Right lobe of liver (tissue), 6 donors: Measurements from ENCODE around the gene CRYBG1. TPM values are rescaled to one million over a fixed set of nuclear protein-coding genes. Genes with fewer than 3 reads are reported as not detected.

Experiments used
- ATAC-seq, 4 donors: fragments of 200-7000 bp; cut with Tn5 transposase; one replicate each; pipeline ENCODE4 v1.9.1; 2020; ENCODE audit warnings: mild to moderate bottlenecking in 4 of 4, moderate library complexity in 4 of 4
- DNase-seq, 3 donors: peaks; one replicate each; pipeline ENCODE4 v3.0.0-alpha.2; 2020
- H3K27ac ChIP-seq, 3 donors: fragments of 200-600 bp; one replicate each; pipeline ENCODE4 v1.8.0; 2022
- H3K27me3 ChIP-seq, 2 donors: fragments of 200-600 bp; one replicate each; pipeline ENCODE4 v1.8.0; 2022
- H3K36me3 ChIP-seq, 4 donors: fragments of 200-600 bp; sonication (generic) in 1 of 4; one replicate each; pipeline versions ENCODE4 v1.5.1 to v1.8.0; 2017 to 2022; ENCODE audit warnings: control low read depth in 1 of 4
- H3K4me1 ChIP-seq, 4 donors: fragments of 200-600 bp; sonication (generic) in 1 of 4; one replicate each; pipeline versions ENCODE4 v1.5.1 to v1.8.0; 2017 to 2022; ENCODE audit warnings: control low read depth in 1 of 4
- H3K4me3 ChIP-seq, 3 donors: fragments of 200-600 bp; one replicate each; pipeline ENCODE4 v1.8.0; 2022
- H3K9me3 ChIP-seq, 4 donors: fragments of 200-600 bp; sonication (generic) in 1 of 4; one replicate each; pipeline versions ENCODE4 v1.5.1 to v1.8.0; 2017 to 2022; ENCODE audit warnings: control low read depth in 1 of 4
- CTCF ChIP-seq, 4 donors: fragments of 200-600 bp in 3 of 4; fragments of 450-650 bp in 1 of 4; IDR thresholded peaks; one replicate each; pipeline versions ENCODE4 v1.5.1 to v1.8.0; 2016 to 2022; ENCODE audit warnings: antibody characterized with exemption in 4 of 4, mild to moderate bottlenecking in 2 of 4
- POLR2A ChIP-seq: fragments of 450-650 bp; IDR thresholded peaks from one replicate; pipeline ENCODE4 v1.6.1; 2017; ENCODE audit warnings: antibody characterized with exemption, mild to moderate bottlenecking
- WGBS: methylation state at CpG from one replicate; pipeline ENCODE4 v1.1.6; 2018; ENCODE audit warnings: low coverage, low lambda C conversion rate; ENCODE audit not compliant: insufficient coverage; ENCODE audit errors: missing lambda C conversion rate; 5-methylcytosine and 5-hydroxymethylcytosine counted together
- intact Hi-C, 2 donors: fragments of 100-400 bp; cut with DNase I; formaldehyde crosslinking; loops; one replicate each; pipeline versions ENCODE4 v1.11.2 to v1.14.1; 2022
- total RNA-seq, 6 experiments: library from RNA; depleted of rRNA in 2 of 6; stranded (reverse); fragments of >200 nt in 2 of 6; fragmentation: NEBNext Ultra II Directional in 3 of 6; extraction: Animal tissue kit (Norgen Biotek cat#: 25700) in 3 of 6; gene quantifications; one replicate each; pipeline versions ENCODE4 v1.1.0 to v1.2.4, GENCODE V29; 2016 to 2023
- donor health status: DM: no; HTN: yes; CAD: no.
- donor health status: DM: no; HTN: no; CAD: no.
- donor health status: DM: no; HTN: no; CAD: no.
- donor health status: DM: no; HTN: yes; CAD: no.
- donor health status: DM: no; HTN: yes; CAD: no.

The CRYBG1 gene
- total RNA-seq, 6 experiments from 2014 or later: 6.8 to 10.9 (median 7.9) TPM

DNA sequence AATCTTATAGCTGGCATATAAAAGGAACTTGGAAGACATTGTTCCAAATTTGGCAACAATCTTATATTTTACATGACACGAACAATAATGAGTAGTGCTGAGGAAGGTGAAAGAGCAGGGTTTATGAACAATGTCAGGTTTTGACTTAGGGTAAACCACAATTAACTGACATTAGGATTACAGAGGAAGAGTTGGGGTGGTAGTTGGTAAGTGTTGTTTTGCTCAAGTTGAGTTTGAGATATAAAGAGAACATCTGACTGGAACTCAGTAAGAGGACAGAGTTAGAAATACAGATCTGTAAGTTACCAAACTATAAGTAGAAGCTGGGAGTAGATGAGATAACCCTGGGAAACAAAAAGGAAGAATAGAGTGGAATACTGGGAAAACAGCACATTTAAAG, 253.6 kb downstream of the CRYBG1 start:
- H3K9me3 ChIP-seq: no peaks in the 10 kb centered on the region
- no peak overlapping the region for H3K27ac ChIP-seq
- DNase-seq (no peak), ATAC-seq (no peak)
- no peak for TF ChIP-seq CTCF (IDR thresholded peaks at IDR 0.05)
- TF ChIP-seq POLR2A: no peak
- H3K4me1 ChIP-seq: no peaks in the 10 kb centered on the region
- H3K36me3 ChIP-seq: no peaks in the 10 kb centered on the region
- 58% methylated on average over 1 of the region's 1 CpG for WGBS
- H3K4me3 ChIP-seq: no peak overlapping the region
- intact Hi-C loops: no loop called here
- no peaks in the 10 kb centered on the region for H3K27me3 ChIP-seq

DNA sequence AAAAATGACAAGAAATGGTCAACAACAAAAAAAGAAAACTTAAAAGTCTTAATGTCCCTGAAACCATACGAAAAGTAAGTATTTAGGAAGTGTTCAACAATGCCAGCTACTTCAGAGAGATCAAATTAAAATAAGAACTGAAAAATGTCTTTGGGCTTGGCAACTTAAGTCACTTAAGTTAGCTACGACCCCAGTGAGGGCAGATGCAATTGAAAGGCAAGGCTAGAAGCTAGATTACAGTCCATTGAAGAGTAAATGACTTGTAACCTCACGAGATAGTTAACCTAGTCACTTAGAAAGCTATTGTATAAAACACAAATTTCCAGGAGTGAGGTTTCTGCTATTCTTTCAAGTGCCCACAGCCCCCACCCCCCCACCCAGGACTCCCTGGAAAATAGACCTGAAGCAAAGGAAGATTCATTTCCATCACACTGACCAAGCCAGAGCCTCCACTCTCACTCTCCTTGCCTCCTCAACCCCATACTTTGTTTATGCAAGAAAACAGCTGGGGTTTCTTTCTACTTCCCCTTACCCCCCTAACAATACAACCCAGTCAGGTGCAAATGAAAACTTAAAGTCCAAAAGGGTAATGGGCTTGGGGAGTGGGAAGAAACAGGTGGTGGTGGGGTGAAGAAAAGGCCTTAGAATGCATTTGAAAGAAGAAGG, 254.2 kb downstream of the CRYBG1 start:
- TF ChIP-seq POLR2A: no peak
- no peak for TF ChIP-seq CTCF (IDR thresholded peaks at IDR 0.05)
- ATAC-seq: no peak
- Histone ChIP-seq H3K4me3 (no peak overlapping the region), H3K9me3 (no peaks in the 10 kb centered on the region), H3K4me1 (no peaks in the 10 kb centered on the region), H3K27me3 (no peaks in the 10 kb centered on the region), H3K27ac (no peak overlapping the region), H3K36me3 (no peaks in the 10 kb centered on the region)
- 79% methylated on average over 2 of the region's 3 CpGs for WGBS
- DNase-seq: no peak
- intact Hi-C loops: no loop called here

DNA sequence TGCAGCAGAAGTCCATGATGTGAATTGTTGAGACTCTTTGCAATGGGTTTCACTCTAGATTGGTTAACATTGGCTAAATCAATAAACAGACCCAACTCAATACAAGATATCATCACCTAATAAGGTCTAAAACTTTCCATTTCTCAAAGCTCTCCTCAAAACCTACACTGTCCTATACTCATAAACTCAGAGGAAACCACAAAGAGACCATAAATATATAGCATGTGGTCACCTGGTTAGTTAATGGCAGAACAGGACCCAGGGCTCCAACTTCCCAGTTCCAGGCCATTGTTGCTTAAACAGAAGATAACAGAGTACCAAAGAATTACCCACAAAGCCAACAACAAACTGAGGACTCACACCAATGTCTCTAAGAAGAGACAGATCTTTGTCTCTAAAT, 256.8 kb downstream of the CRYBG1 start:
- no peak for DNase-seq
- no peak overlapping the region for H3K27ac ChIP-seq
- intact Hi-C loops: no loop called here
- no peak for ATAC-seq
- no peak overlapping the region for H3K4me3 ChIP-seq
- no peak for TF ChIP-seq POLR2A
- TF ChIP-seq CTCF (IDR thresholded peaks at IDR 0.05): no peak
- H3K36me3 ChIP-seq: no peaks in the 10 kb centered on the region
- H3K4me1 ChIP-seq: no peaks in the 10 kb centered on the region
- no peaks in the 10 kb centered on the region for H3K27me3 ChIP-seq
- H3K9me3 ChIP-seq: no peaks in the 10 kb centered on the region

DNA sequence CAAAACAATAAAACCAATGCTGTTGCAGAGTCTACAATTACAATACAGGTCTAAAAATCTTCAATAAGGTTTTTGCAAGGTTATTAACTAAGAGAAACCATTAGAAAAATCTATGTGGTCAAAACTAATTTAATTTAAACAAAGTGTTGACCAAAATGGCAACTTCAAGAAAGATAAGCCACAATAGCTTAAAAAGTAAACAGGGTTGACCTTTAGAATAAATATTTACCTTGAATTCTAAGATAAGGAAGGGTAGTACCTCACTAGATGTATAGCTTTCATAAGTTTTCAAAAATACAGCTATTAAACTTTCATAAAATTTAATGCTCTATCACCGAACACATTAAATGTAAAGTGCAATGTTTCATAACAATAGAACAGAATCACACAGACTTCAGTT, 257.3 kb downstream of the CRYBG1 start:
- H3K4me1 ChIP-seq: no peaks in the 10 kb centered on the region
- no peak overlapping the region for H3K4me3 ChIP-seq
- WGBS: 93% methylated on average over 1 of the region's 1 CpG
- intact Hi-C loops: no loop called here
- H3K9me3 ChIP-seq: no peaks in the 10 kb centered on the region
- TF ChIP-seq POLR2A (no peak), CTCF (IDR thresholded peaks at IDR 0.05) (no peak)
- H3K27me3 ChIP-seq: no peaks in the 10 kb centered on the region
- DNase-seq: no peak
- ATAC-seq: no peak
- H3K27ac ChIP-seq: no peak overlapping the region
- no peaks in the 10 kb centered on the region for H3K36me3 ChIP-seq

DNA sequence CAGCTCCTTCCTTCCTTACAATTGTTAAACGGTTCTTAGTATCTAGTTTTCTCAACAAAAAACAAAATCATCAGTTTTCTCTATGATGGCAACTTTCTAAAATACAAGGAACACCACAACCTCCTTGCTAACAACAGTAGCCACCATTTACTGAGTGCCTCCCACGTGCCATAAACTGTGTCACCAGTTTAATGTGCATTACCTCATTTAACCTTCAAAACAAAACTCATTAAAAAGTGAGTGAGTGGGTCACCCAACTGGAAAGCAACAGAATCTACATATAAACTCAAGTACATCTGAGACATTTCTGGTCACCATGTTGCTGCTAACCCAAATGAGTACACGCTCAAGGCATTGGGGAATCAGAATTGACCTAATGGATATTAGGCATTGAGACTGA, 257.8 kb downstream of the CRYBG1 start:
- TF ChIP-seq POLR2A: no peak
- no peaks in the 10 kb centered on the region for H3K27me3 ChIP-seq
- 79% methylated on average over 3 of the region's 3 CpGs for WGBS
- no peaks in the 10 kb centered on the region for H3K36me3 ChIP-seq
- no peak overlapping the region for H3K27ac ChIP-seq
- ATAC-seq (no peak), DNase-seq (no peak)
- H3K4me1 ChIP-seq: no peaks in the 10 kb centered on the region
- no peak overlapping the region for H3K4me3 ChIP-seq
- intact Hi-C loops: no loop called here
- H3K9me3 ChIP-seq: no peaks in the 10 kb centered on the region
